ENCODE data around the gene KCTD3.

KCTD3 gene

DNA sequence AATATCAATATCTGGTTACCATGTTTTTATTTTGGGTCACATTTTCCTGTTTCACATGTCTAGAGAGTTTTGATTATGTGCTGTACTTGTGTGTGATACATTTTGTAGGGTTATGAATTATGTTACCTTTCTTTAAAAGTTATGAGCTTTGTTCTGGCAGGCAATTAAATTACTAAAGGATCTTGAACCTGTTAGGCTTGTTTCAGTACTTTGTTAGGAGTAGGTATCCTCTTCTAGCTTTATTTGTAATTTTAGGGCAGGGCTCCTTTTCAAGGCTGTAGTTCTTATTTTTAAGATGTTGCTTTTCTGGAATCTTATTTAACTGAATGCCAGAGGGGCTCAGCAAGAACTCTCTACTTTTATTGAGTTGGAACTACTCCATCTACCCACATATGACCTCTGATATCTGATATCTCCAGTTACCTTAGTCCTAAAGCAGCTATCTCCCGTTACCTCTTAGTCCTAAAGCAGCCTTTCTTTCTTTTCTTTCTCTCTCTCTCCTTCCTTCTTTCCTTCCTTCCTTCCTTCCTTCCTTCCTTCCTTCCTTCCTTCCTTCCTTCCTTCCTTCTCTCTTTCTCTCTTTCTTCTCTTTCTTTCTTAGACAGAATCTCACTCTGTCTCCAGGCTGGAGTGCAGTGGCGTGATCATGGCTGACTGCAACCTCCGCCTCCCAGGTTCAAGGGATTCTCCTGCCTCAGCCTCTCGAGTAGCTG, 23.8 kb downstream of the KCTD3 start:
- TF ChIP-seq, protein P1, sequence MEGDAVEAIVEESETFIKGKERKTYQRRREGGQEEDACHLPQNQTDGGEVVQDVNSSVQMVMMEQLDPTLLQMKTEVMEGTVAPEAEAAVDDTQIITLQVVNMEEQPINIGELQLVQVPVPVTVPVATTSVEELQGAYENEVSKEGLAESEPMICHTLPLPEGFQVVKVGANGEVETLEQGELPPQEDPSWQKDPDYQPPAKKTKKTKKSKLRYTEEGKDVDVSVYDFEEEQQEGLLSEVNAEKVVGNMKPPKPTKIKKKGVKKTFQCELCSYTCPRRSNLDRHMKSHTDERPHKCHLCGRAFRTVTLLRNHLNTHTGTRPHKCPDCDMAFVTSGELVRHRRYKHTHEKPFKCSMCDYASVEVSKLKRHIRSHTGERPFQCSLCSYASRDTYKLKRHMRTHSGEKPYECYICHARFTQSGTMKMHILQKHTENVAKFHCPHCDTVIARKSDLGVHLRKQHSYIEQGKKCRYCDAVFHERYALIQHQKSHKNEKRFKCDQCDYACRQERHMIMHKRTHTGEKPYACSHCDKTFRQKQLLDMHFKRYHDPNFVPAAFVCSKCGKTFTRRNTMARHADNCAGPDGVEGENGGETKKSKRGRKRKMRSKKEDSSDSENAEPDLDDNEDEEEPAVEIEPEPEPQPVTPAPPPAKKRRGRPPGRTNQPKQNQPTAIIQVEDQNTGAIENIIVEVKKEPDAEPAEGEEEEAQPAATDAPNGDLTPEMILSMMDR (conservative IDR thresholded peaks at IDR 0.05; ENCODE audit: control insufficient read depth, insufficient read depth, low read depth, low read length) = no peak
- no peak overlapping the region for H3K4me3 ChIP-seq (ENCODE audit: control insufficient read depth, low read depth, low read length)
- DNase-seq (ENCODE audit: low read depth) = no peak

DNA sequence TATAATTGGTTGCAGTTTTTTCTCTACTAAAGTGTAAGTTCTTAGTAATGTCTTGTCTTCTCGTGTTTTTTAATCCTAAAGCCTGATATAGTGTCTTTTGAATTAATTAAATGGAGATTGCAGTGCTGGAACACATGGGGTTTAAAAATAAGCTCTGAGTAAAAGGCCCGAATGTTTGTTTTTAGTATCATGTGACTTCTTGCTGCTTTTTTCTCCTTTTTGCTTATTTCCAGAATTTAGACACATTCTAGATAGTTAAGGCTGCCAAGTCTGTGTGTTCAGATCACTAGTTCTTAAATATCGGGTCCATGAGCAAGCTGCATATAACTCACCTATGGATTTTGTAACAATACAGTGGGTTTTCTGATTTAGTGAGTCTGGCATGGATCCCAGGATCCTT, 27.5 kb downstream of the KCTD3 start:
- DNase-seq (ENCODE audit: low read depth) = no peak
- TF ChIP-seq, protein P1 (conservative IDR thresholded peaks at IDR 0.05; ENCODE audit: control insufficient read depth, insufficient read depth, low read depth, low read length) = no peak

DNA sequence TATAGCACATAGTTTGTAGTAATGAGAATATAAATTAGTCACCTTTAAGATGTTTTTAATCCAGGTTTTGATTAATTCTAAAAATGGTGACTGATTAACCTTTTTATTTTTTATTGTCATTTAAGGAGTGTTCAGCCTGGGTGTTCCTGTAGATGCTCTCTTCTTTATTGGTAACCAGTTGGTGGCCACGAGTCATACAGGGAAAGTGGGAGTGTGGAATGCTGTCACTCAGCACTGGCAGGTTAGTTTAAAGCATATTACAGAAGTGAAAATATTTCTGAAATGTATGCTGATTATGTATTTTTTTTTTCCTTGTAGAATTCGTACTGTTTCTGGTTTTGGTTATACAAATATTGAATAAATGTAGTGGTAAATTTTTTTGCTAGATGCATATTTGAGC, 28.1 kb downstream of the KCTD3 start:
- no peak overlapping the region for H3K4me3 ChIP-seq (ENCODE audit: control insufficient read depth, low read depth, low read length)
- DNase-seq (ENCODE audit: low read depth) = no peak
- TF ChIP-seq, protein P1 (conservative IDR thresholded peaks at IDR 0.05; ENCODE audit: control insufficient read depth, insufficient read depth, low read depth, low read length) = no peak

More for the DNA sequence above, 27.5 kb downstream of the KCTD3 start:
- H3K4me3 ChIP-seq (ENCODE audit: control insufficient read depth, low read depth, low read length) = no peak overlapping the region

DNA sequence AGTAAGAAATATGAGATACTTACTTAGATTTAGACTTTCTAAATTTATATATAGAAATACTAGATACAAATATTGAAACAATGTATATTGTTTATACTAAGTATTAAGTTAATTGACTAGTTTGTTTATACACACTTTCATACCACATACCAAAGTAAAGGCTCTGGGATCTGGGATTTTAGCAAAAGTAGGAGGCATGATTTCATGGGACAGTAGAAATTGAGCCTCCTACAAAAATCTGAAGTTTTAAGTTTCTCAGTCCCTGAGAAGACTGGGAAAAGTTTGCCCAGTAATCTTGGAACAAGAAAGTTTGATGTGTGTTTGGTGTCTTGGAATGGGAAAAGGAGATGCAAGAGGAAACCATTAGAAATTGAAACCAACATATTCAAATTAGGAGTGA, 30.9 kb downstream of the KCTD3 start:
- DNase-seq (ENCODE audit: low read depth) = no peak
- TF ChIP-seq, protein P1 (conservative IDR thresholded peaks at IDR 0.05; ENCODE audit: control insufficient read depth, insufficient read depth, low read depth, low read length) = no peak
- no peak overlapping the region for H3K4me3 ChIP-seq (ENCODE audit: control insufficient read depth, low read depth, low read length)

DNA sequence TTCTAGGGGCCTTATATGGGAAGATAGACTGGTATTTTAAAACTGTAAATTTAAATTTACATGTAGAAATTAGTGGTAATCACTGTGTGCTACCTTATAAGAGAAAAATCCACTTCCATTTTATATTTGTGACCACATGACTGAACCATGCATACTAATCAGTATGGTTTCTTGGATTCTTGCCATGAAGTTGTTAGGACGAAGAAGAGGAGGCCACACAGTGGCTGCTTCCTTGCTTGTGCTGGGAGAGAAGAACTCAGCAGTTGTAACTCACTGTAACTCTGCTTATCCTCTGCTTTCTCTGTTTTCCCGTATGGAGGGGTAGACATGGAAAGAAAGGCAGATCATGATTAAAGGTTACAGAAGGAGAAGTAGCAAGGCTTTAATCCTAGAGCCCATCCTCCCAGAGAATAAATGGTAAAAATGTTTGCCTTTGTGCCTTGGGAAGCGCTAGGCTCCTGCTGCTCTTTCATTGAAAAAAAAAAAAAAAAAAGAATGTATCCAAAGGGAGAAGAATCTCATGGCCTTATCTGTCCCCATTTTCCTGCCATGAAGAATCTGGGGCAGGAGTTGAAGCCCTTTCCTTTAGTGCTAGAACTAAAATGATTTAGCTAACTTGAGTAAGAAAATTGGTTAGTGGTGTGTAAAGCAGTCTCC, 32.4 kb downstream of the KCTD3 start:
- TF ChIP-seq, protein P1 (conservative IDR thresholded peaks at IDR 0.05; ENCODE audit: control insufficient read depth, insufficient read depth, low read depth, low read length) = no peak
- DNase-seq (ENCODE audit: low read depth) = peak; percentile 51

DNA sequence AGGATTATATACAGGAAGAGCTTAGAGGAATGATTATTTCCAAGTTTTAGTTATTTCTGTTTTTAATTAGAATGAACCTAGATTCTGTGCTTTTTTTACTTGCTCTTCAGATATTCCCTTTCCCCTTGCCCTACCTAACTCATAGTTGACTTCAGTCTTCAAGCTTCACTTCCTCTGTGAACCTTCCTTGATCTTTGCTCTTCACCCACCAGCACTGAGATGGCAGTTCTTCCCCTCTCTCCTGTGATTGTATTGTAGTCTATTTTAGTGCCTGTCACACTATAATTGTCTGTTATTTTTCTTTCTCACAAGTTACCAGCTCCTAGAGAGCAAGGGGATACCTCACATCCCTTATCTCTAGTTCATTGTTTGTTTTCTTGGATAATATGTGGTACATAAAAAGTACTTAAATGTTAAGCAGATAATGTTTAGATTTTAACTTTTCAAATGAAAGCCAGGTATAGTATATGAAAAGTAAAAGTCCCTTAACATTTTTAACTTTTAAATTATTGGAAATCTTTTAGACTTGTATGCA, 33.2 kb downstream of the KCTD3 start:
- no peak for DNase-seq (ENCODE audit: low read depth)
- H3K4me3 ChIP-seq (ENCODE audit: control insufficient read depth, low read depth, low read length) = no peak overlapping the region
- TF ChIP-seq, protein P1 (conservative IDR thresholded peaks at IDR 0.05; ENCODE audit: control insufficient read depth, insufficient read depth, low read depth, low read length) = no peak

More for the DNA sequence above, 32.4 kb downstream of the KCTD3 start:
- no peak overlapping the region for H3K4me3 ChIP-seq (ENCODE audit: control insufficient read depth, low read depth, low read length)
